ENCODE measurements around the gene LCOR.
A peak's percentile ranks its signal among the peaks of the same experiment; 100 is the strongest.
"Not testable (repeated sequence)": the region's sequence is repeated elsewhere in the genome, so short reads cannot be mapped to it uniquely, and the experiment has no call there.

LCOR gene

DNA sequence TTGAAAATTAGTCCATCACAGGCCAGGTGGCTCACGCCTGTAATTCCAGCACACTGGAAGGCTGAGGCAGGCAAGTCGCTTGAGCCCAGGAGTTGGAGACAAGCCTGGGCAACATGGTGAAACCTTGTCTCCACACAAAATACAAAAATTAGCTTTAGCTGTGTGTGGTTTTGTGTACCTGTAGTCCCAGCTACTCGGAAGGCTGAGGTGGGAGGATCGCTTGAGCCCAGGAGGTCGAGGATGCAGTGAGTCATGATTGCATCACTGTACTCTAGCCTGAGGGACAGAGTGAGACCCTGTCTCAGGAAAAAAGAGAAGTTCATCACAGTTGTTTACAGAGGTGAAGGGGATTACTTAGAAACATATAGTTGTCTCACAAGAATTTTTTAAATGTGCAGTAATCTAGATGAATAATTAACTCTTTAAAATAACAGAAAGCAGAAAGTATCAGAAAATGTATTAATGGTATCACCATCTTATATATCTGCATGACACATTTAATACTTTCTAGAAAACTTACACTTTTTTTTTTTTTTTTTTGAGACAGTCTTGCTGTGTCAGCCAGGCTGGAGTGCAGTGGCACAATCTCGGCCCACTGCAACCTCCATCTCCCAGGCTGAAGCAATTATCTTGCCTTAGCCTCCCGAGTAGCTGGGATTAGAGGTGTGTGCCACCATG lies 8.9 kb downstream of the LCOR start:
- peak; percentile 54 for DNase-seq

DNA sequence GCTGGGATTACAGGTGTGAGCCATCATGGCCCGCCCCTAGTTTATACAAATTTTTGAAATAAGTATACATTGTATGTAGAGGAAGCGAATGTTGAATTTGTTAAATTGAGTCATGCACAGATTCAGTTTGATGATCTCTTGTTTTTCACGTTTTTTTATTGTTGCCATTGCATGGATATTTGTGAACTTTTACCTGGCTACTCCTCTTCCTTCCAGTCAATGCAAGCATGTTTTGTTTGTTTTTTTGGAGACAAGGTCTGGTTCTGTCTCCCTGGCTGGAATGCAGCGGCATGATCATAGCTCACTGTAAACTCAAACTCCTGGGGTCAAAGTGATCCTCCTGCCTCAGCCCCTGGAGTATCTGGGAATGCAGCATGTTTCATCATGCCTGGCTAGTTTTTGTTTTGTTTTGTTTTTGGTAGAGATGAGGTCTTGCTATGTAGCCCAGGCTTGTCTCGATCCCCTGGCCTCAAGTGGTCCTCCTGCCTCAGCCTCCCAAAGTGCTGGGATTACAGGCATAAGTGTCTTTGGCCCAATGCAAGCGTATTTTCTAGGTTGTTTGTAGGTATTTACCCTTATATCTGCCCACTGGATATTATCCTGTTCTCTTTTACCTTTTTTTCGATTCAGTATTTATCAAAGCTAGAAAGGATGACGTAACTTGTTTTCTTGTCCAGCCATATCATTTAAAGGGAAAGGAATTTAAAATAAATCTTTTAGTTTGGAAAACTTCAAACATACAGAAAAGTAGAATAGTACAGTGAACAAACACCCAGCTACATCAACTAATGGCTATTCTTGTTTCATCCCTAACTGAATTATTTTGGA lies 11.0 kb downstream of the LCOR start:
- no peak for DNase-seq

DNA sequence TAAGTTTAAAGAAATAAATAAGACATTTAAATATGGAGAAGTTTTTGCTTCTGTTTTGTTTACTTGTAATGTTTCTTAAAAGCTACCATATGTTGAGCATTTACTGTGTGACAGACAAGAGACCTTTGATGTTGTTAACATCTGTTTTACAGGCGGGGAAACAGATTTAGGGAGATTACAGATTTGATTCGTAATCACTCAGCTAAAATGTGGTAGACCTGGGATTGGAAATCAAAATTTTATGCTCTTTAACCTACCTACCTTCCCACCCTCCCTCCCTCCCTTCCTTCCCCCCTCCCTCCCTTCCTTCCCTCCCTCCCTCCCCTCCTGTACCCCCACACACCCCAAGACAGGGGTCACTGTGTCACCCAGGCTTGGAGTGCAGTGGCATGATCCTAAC lies 11.7 kb downstream of the LCOR start:
- no peak for DNase-seq

DNA sequence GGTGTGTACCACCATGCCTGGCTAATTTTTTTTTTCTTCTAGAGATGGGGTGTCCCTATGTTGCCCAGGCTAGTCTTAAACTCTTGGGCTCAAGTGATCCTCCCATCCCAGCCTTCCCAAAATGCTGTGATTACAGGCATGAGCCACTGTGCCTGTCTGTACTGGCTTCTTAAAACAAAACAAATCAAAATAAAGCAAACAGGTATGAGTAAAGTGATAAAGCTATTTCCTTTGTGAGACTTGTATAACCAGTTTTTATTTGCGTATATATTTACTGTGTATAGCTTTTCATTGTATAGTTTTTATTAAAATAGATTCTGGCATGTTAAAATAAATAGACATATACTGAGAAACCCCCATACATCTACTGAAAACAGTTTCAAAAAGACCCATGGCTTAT lies 14.3 kb downstream of the LCOR start:
- DNase-seq = no peak

DNA sequence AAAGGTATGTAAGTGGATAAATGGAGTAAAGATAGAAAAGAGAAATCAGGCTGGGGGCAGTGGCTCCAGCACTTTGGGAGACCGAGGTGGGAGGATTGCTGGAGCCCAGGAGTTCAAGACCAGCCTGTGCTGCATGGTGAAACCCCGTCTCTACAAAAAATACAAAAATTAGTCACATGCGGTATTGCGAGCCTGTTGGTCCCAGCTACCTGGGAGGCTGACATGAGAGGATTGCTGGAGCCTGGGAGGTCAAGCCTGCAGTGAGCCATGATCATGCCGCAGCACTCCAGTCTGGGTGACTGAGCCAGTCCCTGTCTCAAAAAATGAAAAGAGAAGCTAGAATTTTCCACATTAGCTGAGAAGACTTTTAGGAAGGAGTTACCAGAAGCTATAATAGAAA lies 14.8 kb downstream of the LCOR start:
- DNase-seq = no peak

DNA sequence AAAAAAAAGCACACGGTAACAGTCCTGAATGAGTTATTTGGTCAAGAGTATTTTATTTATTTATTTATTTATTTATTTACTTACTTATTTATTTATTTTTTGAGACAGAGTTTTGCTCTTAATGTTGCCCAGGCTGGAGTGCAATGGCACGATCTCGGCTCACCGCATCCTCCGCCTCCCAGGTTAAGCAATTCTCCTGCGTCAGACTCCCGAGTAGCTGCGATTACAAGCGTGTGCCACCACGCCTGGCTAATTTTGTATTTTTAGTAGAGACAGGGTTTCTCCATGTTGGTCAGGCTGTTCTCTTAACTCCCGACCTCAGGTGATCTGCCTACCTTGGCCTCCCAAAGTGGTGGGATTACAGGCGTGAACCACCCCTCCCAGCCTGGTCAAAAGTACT lies 15.3 kb downstream of the LCOR start:
- not testable (repeated sequence) for DNase-seq

DNA sequence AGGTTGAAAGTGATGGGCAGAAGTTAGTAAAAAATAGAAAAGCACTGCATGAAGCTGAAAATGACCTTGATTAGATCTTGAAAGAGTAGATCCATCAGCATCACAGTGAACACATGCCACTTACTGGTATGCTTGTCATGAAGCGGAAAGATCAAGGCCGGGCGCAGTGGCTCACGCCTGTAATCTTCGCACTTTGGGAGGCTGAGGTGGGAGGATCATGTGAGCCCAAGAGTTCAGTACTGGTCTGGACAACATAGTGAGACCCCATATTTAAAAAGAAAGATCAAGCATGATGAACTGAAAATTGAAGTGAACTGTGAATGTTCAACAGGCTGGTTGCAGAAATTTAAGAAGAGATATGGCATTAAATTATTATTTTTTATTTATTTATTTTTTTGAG lies 18.0 kb downstream of the LCOR start:
- no peak for DNase-seq

DNA sequence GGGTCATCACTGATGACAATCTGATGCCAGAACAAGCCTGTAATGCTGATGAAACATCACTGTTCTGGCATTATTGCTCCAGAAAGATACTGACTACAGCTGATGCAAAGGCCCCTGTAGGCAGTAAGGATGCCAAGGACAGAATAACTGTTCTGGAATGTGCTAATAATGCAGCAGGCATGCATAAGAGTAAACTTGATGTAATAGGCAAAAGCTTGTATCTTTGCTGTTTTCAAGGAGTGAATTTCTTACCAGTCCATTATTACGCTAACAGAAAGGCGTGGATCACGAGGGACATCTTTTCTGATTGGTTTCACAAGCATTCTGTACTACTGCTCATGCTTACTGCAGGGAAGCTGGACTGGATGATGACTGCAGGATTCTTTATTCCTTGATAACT lies 18.7 kb downstream of the LCOR start:
- peak; percentile 96 for DNase-seq

DNA sequence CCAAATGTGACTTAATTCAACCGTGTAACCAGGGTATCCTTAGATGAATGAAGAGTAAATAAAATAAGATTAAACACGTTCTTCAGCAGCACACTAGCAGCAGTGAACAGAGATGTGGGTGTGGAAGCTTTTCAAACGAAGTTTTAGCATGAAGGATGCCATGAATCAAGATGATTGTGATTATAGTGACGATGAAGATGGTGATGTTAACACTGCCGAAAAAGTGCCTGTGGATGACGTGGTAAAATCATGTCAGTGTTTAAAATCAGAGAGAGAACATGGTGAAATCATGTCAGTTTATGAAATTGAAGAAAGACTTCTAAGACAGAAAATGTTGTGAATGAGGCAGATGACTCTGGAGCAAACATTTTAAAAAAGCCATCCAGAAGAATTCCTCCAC lies 19.2 kb downstream of the LCOR start:
- no peak for DNase-seq

DNA sequence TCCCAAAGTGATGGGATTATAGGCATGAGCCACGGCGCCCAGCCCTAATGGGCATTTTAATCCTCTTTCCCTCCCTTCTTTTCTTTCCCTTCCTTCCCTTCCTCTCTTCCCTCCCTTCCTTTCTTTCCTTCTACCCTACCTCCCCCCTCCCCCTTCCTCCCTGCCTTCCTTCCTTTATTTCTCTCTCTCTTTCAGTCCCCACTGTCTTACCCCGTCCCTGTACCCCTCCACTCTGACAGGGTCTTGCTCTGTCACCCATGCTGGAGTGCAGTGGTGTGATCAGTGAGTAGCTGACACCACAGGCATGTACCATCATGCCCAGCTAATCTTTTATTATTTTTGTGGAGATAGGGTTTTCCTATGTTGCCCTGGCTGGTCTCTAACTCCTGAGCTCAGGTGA lies 24.2 kb downstream of the LCOR start:
- no peak for DNase-seq

DNA sequence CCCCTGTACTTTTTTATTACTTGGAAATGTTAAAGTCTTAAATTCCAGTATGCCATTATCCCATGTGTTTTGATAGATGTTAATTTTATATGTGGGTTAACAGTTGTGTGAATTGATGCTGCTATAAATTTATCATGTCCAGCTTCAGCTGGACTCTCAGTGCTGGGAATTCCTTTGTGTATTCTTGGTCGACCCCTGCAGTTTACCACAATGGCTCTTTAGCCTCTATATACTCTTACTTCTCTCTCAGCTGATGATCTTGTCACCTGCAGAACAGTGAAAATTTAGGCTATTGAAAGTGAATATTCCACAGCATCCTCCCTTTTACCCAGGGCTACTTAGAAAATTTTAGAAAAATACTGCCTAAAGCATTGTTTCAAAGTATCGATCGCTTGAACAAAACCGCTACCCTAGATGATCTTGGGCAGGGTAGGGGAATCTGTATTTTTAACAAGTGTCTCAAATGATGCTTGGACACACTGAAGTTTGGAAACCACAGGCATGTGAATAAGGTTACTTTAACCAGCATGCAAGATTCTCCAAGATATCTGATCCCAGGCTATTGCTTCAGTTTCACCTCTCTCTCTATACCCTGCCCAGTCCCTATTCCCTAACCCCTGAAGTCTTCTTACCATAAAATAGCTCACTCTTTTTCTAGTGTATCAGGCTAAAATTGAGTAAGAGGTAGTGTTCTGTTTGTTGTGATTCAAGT lies 25.4 kb downstream of the LCOR start:
- no peak for DNase-seq

DNA sequence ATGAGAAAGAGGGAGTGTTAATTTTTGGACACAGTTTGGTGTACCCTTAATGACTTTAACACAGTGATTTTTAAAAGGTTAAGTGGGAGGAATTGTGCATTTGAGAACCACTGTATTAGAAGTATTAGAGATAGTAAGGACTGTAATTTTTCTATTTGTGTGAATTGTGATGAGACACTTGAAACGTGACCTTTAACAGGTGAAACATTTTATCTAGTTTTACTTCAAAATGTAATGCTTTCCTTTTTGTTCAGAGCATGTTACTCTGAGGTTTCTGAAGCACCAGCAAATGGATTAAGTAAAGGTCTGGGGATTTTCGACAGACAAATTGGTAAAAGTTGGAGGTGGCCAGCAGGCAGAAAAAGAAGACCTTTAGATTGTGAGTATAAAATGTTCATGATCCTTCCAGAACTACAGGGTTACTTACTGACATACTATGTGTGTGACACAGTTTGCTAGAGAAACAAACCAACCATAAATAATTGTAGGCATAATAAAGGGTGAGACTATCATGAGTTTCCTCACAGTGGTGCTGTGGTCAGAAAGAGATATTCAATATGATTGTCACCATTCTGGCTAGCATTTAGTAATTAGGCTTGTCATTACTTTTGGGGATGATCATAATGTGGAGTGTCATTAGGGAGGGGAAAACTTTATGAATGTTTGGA lies 26.1 kb downstream of the LCOR start:
- no peak for DNase-seq

DNA sequence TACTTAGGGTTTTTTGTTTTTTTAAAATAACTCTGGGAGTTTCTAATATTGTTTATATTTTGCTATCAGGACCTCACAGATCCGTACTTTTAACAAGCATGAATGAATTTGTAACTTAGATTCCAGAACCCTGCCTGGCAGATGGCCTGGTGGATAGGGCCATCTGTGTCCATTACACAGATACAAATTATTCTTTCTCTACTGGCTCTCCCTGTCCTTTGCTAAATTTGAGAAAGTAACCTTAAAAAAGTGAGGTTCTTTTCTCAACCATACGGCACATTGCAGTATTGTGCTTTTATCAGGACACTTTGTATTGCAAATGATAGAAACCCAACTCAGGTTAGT lies 26.6 kb downstream of the LCOR start:
- no peak for DNase-seq

DNA sequence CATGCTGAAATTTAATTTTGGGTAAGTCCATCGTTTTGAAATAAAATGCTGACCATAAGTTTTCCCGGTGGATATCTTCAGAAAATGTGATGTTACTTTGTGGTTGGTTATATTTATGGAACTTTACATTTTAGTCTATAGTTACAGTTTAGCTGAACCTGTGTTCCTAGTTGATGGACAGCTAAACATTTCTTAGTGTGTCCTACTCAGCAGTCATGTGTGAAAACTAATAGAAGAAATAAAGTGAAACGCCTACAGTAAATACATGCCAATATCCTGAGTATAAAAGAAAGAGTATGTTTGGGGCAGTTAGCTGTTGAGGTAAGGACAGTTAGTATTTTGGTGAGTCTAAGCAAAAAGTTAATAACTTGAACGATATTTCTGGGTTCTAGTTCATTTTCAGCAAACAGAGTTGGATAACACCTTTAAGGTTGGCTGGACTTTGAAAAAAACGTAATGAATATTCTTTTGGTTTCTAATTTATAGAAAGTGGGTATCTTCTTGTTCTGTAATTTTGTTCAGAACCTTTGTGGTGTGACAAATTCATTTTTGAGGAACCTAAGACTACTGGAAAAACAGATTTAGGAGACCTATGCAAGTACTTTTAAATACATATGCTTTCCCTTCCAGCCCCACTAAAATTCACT lies 28.7 kb downstream of the LCOR start:
- DNase-seq = no peak

DNA sequence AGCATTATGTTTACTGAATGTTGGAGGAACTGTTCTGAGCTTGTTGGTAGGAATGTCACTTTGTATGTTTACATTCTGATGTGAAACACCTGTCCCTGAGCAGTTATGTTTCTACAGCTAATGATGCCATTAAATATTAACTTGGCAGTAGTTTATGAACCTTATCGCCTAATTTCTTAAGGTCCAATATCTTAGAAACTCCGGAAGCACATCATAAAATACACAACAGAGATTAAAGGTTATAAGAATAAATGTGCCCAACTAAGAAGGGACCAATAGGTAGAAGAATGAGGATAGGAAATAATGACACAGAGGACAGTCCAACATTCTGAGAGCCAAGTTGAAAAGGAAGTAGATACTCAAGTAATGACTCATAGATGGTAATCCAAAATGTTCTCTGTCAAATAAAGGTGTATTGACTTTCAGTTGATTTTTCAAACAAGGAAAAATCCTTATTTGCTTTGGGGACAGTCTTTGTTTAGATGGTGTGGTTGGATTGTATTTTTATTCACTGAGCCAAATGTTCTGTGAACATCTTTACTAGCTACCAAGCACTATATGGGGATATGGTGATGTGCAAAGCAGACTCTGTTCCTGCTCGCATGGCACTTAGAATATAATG lies 31.9 kb downstream of the LCOR start:
- peak; percentile 61 for DNase-seq

DNA sequence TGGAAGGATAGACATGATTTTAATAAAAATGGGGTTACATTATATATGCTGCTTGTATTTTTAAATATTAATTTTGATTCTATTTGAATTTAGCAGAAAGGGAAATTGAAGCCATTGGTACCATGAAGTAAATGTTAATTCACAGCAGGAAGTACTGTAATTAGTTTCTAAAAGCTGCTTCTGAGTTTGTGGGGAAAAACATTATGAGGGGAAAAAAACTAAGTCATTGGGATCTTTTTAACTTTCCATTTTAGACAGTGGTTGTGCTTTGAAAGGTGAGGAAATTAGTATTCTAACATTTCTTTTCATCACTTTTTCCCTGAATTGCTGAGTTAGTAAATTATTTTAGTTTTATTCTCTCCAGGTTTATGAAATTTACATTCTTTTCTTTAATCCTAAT lies 41.0 kb downstream of the LCOR start:
- DNase-seq = no peak

DNA sequence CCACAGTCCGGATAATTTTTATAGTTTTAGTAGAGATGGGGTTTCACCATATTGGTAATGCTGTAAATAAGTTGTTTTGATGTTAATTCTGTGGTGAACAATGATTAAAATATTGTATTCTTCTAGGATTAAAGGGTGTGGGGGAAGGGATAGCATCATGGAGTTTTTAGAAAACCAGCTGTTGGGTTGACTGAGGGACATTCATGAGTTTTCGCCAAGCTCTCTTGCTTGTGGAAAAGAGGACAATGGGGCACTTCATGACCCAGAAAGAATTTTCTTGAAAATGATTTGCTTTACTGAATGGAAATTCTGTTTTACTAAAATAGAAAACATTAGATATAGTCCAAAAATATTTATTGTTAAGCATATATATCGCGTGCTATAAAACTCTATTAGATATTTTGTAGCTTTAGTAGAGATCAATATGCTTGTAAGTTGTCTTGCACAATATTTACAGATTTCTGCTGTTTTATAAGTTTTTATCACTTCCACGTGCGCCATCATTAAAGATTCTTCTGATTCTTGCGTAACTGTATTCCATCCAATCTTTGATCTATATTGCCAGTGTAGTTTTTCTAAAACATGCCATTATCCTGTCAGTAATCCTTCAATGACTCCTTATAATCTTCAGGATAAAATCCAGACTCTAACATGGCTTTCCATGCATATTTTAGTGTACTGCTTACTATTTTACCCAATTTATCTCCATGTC lies 41.8 kb downstream of the LCOR start:
- no peak for DNase-seq

DNA sequence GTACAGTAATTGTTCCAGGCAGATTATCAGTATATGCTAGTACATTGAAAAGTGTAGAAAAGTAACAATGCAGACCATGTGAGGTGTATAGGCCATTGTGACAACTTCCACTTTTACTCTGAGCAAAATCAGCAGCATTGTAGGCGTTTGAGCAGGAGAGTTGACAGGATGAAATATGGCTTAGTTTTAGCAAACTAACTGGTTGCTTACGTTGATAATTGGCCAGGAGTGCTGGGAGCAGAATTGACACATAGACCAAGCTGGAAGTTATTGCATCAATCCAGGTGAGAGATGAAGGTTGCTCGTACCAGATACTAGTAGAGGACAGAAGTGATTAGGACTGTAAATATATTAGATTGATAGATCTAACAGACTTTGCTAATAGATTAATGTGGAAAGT lies 46.0 kb downstream of the LCOR start:
- DNase-seq = no peak

DNA sequence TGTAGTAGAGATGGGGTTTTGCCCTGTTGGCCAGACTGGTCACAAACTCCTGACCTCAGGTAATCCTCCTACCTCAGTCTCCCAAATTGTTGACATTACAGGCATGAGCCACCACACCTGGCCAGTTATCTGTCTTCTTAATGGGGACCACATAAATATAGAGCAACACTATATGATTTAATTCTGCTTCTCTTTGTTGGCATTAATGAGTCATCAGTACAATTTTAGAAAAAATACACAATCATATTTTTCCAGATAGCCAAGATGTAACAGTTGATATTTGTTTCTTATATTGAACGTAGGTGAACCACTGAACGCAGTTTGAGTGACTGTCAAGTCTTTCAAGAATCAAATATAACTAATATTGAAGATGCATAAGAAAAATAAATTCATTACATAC lies 48.5 kb downstream of the LCOR start:
- DNase-seq = no peak

DNA sequence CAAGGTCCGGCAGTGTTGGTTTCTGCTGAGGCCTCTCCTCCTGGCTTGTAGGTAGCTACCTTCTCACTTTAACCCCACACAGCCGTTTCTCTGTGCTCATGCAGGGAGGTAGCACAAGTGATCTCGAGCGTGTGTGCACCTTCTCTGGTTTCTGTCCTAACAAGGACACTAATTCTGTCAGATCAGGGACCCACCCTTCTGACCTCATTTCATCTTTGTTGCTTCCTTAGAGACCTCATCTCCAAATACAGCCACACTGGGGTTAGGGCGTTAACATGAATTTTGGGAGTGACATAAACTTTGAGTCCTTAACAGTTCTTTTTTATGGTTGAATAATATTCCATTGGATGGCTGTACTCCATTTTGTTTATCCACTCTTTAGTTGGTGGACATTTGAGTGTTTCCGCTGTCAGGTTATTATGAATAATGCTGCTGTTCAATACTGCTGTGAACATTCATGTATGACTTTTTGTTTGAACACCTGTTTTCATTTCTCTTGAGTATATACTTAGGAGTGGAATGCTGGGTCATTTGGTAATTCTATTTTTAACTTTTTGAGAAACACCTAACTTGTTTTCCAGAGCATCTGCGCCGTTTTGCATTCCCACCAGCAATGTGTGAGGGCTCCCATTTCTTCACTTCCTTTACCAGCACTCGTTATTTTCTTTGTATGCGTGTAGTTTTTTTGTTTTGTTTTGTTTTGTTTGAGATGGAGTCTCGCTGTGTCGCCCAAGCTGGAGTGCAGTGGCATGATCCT lies 57.5 kb downstream of the LCOR start:
- no peak for DNase-seq

DNA sequence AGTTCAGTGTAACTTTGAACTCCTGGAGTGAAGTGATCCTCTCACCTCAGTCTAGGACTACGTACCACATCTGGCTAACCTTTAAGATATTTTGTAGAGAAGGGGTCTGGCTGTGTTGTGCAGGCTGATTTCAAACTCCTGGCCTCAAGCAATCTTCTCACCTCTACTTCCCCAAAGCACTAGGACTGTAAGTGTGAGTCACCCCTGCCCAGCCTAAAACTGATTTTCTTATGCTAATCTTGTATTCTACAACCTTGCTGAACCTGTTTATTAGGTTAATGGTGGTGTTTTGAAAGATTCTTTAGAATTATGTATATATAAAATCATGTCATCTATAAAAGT lies 58.0 kb downstream of the LCOR start:
- no peak for DNase-seq
